EH (cell line): Measurements from ENCODE around the gene MAGI1.
"Not testable (repeated sequence)": the region's sequence is repeated elsewhere in the genome, so short reads cannot be mapped to it uniquely, and the experiment has no call there.

ENCODE experiments used
- DNase-seq: peaks from one replicate; pipeline ENCODE4 v3.0.0-alpha.2; 2015; ENCODE audit warnings: low read depth

The MAGI1 gene

DNA sequence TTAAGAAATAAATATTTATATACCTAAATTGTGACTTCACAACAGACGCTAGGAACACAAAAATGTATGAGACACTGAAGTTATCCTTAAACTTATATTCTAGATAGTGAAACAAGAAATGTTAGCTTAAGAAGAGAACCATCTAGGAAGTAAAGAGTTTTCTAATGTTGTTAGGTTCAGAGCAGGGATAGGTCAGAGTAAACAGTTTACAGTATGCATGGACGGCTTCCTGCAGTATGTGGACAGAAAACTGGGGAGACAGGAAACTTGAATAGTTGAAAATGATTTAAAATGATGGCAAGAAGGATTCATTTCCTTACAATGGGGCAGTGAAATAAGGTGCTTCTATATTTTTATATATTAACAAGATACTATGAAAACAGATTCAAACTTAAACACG is 449.8 kb downstream of the MAGI1 start:
- no peak for DNase-seq

DNA sequence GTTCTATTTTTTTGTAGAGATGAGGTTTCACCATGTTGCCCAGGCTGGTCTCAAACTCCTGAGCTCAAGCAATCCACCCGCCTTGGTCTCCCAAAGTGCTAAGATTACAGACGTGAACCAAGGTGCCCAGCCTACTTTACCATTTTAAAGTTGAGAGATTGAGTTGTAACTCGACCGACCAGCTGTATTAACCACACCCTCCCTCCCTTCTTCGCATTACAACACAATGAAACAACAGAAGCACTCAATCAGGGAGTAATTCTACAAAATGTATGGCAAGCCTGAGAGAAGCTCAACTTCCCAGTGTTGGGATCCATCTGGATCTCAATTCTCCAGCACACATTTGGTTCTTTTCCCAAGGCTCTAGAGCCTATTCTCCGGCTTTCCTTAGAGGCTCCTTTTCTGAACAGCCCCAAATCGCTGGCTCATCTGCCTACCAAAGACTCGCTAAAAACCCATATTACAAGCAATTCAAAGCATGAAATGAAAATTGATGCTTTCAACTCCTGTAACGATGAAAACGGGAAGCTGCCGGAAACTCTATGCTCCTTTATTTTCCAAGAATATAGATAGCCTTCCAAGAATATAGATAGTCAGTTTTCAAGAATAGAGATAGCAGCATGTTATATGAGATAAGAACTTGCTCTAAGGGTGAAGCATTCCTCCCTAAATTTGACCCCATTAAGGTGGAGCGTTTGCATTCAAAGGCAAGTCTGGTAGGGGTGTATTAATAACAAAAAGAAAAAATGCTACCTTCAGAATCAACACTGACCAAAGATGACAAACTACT is 450.9 kb downstream of the MAGI1 start:
- no peak for DNase-seq

DNA sequence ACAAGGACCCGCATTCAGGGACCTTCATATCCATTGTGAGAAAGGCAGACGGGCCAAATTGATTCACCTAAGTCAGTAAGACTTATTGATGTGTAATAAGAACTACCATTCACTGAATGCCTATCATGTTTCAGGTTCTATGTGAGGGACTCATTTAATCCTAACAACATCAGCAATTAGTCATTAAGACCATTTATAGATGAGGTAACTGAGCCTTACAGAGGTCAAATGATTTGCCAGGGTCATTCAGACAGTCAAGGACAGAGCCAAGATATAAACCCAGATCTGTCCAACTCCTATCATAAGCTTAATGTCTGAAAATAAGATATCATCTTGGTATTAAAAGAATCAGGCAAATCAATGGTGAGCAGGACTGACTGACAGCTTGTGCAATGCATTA is 453.8 kb downstream of the MAGI1 start:
- DNase-seq = no peak

DNA sequence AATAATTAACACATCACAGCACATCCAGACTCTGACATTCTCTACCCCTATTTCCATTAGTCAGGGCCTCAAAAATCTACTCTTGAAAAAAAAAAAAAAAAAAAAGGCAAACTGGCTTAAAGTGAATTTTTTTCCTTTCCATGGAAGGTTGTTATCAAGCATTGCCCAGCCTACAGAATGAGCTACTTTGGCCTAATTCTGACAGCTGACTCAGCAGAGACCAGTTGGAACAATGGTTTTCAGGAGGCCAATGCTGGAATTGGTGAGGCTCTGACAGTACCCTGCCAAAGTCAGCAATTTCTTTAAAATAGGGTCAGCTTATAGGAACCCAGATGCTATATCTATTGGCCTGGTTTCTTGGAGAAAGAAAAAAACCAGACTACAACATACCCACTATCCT is 454.7 kb downstream of the MAGI1 start:
- DNase-seq = no peak

DNA sequence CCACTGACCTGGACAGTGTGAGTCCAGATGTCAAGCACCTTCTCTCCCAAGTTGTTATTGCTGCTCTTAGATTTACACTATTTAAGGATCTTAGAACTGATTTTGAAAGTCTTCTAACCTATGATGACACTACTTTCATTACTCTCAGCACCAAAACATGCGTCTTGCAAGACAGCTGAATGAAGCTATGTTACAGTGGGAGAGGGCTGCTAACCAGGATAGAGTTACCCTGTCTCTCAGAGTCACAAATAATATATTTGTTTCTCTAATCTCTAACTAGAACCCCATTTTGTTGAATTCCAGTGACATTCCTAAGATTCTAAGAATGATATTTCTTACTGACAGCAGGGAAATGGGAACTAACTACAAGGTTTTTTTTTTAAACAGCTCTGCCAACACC is 455.5 kb downstream of the MAGI1 start:
- peak; percentile 39 for DNase-seq

DNA sequence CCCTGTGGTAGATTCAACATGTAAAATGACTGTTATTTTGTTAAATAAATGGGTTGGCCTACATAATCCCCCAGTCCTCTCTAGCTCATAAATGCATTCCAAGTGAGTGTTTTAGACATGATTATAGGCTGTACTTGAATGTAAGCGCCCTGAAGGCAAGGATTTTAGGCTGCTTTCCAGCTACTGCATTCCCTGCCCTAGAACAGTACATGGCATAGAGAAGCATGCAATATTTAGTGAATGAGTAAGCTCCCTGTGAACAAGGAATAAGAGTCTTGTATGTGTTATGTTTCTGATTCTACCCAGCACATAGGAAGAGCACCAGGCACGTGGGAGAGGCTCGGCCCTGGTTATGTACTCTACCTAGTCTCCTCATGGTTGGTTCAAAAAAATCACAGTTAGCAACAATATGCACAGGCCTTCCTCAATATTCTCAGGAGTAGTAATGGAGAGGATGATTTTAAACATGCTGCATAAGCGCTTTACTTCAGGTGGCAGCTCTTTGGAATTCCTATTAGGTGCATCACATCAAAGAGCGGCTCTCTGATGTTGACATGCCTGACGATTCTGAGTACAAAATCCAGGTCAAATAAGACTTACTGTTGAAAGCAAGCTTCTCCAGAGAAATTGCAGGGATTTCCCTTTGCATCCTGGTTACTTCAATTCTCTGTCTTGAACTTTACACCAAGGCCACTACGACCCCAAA is 456.6 kb downstream of the MAGI1 start:
- DNase-seq = peak; percentile 80

DNA sequence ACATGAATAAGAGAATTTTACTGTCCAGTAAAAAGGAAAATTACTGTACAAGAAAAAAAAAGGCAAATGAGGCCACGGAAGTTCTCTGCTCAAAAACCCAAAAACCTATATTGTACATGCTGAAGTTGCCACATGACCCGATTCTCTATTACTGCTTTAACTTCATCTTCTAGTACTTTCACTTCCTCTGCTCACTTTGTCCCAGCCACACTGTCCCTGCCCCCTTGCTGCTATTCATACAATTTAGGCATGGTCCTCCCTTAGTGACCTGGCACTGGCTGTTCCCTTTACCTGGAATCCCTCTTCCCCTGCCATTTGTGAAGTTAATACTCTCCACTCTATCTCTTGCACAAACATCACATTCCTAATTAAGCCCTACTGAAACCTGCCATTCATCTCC is 457.4 kb downstream of the MAGI1 start:
- no peak for DNase-seq

DNA sequence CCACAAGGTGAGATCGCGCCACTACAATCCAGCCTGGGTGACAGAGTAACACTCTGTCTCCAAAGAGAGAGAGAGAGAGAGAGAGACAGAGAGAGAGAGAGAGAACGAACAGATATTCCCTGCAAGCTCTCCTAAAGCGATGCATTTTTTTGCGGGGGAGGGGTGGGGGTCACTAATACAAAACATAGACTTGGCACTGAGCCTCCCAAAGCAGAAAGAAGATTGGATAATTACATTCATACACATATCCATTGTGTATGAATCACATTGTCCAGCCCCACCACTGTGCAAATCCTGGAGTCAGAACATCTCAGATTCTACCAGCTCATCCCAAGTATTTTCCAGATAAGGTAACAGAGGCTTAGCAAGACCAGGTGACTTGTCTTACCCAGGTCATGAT is 459.9 kb downstream of the MAGI1 start:
- no peak for DNase-seq

DNA sequence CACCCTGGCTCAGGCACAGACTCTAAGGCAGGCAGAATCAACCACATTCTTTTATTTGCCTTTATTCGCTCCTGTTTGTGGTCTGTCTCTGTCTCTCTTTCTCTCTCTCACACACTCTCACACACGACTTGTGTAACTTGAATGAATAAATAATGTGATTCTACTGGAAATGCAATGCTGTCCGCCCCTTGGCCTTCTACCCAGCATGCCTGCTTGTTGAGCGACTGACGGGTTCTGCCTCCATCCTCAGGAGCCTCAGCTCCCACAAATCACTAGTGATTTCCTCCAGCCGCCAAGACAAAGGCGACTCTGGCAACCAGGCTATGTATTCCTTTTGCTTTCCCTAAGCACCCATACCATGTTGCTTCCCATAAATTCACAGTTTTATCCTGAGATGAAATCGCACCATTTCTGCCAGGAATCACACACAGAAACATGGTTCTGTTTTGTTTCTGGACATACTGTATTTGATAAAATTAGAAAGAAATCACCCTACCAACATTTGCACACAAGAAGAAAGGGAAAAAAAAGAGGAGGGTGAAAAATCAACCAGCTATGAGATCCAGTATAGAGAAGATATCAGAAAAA is 460.8 kb downstream of the MAGI1 start:
- DNase-seq = no peak

DNA sequence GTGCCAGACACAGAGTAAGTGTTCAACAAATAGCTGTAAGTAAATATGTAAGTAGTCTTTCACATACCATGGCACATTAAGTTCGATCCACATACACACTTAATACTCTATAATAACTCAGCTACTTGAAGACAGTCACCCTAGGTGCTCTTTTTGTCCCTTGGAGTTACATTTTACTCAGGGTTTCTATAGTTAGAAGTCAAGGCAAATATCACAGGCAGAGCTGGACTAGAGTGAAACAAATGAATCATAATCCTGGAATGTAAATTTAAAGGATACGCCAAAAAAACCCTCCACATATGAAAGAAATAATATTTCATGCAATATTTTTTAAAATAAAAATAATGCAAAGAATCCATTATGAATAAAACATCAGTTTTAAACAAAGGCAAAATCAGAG is 461.8 kb downstream of the MAGI1 start:
- DNase-seq = peak; percentile 45

DNA sequence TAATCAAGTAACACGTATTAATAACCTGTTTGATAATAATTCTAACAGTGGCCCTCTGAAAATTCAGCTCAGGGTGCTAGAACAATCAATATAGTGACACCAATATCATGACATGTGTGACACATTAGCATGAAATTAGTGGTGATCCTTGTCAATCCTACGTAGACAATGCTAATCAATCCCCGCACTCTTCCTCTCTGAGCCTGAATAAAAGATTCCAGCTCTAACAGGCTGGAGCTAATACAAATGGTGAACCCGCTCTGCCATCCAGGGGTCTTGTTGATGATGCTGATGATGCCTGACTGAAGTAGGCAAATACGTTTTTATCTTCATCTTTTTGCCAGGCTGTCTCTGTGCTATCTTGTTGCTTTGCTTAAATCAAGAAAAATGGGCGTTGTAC is 462.5 kb downstream of the MAGI1 start:
- DNase-seq = no peak

DNA sequence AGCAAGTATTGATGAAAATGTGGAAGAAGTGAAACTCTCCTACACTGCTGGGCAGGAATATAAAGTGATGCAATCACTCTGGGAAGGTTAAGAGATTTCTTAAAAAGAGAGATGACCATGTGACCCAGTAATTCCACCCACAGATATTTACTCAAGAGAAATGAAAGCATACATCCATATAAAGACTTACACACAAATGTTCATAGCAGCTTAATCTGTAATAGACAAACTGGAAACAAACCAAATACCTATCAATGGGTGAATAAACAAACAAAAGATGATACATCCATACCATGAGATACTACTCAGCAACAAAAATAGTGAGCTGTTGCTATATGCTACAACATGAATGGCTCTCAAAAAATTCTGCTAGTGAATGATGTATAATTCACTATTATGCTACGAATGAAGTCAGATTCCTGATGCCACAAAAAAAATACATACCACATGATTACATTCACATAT is 463.3 kb downstream of the MAGI1 start:
- peak; percentile 95 for DNase-seq

DNA sequence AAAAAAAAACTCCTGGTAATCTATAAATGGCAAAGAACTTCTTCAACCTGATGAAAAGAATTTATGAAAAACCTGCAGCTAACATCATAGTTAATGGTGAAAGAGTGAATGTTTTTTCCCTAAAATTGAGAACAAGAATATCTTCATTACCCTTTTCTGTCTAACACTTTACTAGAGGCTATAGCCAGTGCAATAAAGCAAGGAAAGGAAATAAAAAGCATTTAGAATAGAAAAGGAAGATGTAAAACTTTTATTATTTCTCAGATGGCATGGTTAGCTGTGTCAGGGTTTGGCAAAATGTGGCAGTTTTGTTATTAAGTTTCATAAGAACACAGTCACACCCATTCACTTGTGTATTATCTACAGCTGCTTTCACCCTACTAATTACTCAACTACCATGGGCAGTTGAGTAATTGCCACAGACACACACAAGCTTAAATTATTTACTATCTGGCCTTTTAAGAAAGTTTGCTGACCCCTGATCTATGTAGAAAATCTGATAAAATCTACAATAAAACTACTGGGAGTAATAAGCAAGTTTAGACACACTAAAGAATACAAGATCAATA is 465.1 kb downstream of the MAGI1 start:
- DNase-seq = no peak

DNA sequence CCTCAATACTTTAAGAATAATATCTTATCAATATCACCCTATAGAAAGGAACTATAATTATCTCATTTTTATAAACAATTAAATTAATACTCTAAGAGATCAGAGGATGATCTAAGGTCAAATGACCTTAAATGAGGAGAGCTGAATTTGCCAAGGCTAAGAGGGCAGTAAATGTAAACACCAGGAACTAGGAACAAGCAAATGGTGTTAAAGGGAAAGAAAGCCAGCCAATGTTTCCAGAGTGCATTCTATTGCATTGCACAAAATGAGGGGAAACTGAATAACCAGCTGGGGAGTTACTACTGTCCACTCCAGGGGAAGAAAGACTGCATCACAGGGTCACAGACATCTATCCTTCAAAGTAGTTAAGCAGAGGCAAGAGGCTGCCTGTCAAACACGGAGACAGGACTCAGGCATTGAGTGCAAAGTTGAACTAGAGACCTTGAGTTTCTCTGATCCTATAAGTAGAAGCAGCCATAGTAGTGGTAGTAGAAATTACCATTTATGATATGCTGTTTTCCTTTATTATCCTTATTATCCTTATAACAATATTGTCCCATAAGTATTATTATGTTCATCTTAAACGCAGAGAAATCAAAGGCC is 466.4 kb downstream of the MAGI1 start:
- no peak for DNase-seq

DNA sequence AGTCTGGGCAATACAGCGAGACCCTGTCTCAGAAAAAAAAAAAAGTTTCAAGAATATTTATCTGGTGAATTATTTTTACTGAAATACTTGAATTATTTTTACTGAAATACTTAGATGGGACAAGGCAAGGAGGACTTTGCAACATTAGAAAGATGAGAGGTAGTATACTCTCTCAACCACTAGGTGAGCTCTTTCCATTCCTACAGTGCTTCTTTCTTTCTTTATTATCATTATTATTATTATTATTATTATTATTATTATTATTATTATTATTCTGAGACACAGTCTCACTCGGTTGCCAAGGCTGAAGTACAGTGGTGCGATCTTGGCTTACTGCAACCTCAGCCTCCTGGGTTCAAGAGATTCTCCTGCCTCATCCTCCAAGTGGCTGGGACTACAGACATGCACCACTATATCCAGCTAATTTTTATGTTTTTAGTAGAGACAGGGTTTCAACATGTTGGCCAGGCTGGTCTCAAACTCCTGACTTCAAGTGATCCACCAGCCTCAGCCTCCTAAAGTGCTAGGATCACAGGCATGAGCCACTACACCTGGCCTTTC is 468.8 kb downstream of the MAGI1 start:
- no peak for DNase-seq

DNA sequence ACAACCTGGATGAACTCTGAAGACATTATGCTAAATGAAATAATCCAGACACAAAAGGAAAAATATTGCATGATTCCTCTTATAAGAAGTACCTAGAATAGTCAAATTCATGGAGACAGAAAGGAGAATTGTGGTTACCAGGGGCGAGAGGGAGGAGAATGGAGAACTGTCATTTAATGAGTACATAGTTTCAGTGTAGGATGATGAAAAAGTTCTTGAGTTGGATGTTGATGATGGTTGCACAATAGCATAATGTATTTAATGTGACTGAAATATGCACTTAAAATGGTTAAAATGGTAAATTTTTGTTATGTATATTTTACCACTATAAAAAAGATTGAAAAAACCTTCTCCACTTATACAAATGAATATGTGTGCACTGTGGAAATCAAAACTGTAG is 469.6 kb downstream of the MAGI1 start:
- no peak for DNase-seq

DNA sequence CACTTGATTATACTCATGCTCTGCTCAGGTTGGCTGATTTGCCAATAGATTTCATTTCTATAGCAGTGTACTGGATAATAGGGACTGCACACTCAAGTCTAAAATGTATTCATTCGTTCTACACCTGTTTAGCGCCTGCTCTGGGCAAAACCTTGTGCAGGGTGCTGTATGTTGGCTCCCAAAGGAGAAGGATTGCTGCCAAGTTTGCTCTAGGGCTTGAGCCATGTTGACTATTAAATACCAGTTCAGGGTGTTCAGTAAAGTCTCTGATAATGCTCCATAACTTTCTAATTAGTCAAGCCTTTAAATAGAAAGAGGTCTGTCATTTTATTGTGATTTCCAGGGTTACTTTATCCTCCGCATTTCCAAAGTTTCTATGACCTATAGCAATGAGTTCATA is 470.2 kb downstream of the MAGI1 start:
- DNase-seq = peak; percentile 59

DNA sequence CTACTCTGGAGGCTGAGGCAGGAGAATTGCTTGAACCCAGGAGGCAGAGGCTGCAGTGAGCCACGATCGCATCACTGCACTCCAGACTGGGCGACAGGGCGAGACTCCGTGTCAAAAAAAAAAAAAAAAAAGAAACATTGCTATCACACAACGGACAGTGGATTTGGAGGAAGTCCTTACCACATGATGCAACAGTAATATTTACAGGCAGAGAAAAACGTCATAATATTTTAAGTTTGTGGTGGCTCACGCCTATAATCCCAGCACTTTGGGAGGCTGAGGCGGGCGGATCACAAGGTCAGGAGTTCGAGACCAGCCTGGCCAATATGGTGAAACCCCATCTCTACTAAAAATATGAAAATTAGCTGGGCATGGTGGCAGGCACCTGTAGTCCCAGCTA is 473.0 kb downstream of the MAGI1 start:
- not testable (repeated sequence) for DNase-seq

DNA sequence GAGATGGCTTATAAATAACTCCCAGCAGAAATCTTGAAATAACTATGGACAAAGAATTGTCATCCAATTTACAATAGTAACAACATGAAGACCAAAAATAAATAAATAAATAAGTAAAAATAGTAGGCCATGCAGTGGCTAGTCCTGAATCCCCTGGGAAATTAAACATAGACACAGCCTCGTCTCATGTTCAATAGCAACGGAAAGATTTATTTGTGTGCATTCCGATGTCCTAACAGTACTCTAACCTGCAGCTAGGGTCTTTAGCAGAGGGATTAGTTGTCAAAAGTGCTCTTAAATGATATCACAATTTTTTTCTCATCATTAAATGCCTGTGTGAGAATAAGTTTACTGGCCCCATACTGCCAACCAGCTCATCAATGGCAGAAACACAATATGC is 474.2 kb downstream of the MAGI1 start:
- DNase-seq = no peak

DNA sequence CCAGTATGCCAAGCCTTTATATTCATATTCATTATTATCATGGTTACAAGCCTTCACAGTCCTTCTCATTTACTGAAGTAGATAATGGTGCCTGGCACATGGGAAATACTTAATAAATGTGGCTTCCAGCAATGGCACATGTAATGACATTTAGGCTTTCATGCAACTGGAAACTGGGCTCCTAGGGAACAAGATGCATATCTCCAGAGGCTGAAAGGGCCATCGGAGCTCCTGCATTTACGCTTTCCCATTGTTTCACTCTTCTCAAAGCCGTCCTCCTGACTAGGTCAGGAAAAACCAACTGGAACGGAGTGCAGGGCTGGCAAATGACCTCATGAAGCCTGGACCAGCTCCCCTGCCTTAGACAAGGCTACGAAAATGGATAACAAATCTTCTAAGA is 474.9 kb downstream of the MAGI1 start:
- no peak for DNase-seq

DNA sequence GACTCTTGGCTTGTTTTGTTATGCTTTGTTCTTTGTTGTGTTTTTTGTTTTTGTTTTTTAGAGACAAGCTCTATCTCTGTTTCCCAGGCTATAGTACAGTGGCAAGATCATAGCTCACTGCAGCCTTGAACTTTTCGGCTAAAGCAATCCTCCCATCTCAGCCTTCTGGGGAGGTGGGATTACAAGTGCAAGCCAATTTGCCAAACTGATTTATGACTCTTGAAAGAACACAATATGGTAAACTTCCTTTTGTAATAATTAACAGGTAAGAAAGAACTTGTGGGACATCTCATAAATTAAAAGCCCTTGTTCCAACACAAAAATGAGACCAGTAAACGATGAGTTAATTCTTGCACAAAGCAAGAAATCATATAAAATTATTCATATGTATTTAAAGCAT is 476.3 kb downstream of the MAGI1 start:
- no peak for DNase-seq

DNA sequence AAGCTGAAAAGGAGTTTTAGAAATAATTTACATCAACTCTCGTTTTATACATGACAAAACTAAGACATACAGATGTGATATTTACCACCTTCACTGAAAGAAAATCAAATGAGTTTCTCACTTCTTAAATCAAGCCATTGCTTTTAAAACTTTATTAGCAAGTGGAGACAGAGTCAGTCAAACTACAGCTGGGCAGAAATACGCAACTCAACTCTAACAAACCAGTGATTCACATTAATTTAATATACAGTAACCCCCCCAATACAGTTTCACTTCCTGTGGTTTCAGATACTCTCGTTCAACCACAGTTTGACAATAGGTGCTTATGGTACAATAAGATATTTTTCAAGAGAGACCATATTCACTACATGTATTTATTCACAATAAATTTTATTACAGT is 477.1 kb downstream of the MAGI1 start:
- DNase-seq = no peak
